Measurements from ENCODE around the gene PORCN.

PORCN gene

GRCh38 chrX:48508400-48509244 lies at the start of gene PORCN:
Gene PORCN (plus strand): TSS chrX:48508992. CDS start chrX:48509821, 829 bp downstream.
- DNase-seq = peak in 57 of 58 donors; percentile 1 to 85 (median 60)

GRCh38 chrX:48459483-48459882 lies 49.3 kb upstream of the PORCN start:
- DNase-seq = no peak

- DNase-seq = no peak
Measured at GRCh38 chrX:48460031-48460430, 48.8 kb upstream of the PORCN start.

- no peak for DNase-seq
Measured at GRCh38 chrX:48460606-48461005, 48.2 kb upstream of the PORCN start.

GRCh38 chrX:48461830-48462229 lies 47.0 kb upstream of the PORCN start:
- no peak for DNase-seq

- DNase-seq = no peak
Measured at GRCh38 chrX:48465336-48465933, 43.4 kb upstream of the PORCN start.

GRCh38 chrX:48466696-48467095 lies 42.1 kb upstream of the PORCN start:
- no peak for DNase-seq

- no peak for DNase-seq
Measured at GRCh38 chrX:48467281-48467761, 41.5 kb upstream of the PORCN start.

GRCh38 chrX:48468247-48468671 lies 40.5 kb upstream of the PORCN start:
- no peak for DNase-seq

GRCh38 chrX:48468693-48469691 lies 39.8 kb upstream of the PORCN start:
- no peak for DNase-seq

- DNase-seq = no peak
Measured at GRCh38 chrX:48470110-48470832, 38.5 kb upstream of the PORCN start, which contains the start of gene SLC38A5. Gene SLC38A5 (minus strand): TSS chrX:48470260. CDS start chrX:48467924, 2,336 bp downstream.

GRCh38 chrX:48470833-48471118 lies 38.0 kb upstream of the PORCN start:
- no peak for DNase-seq

- no peak for DNase-seq
Measured at GRCh38 chrX:48471504-48471903, 37.3 kb upstream of the PORCN start.

- no peak for DNase-seq
Measured at GRCh38 chrX:48472225-48472624, 36.6 kb upstream of the PORCN start.

- no peak for DNase-seq
Measured at GRCh38 chrX:48472851-48473703, 35.7 kb upstream of the PORCN start.

GRCh38 chrX:48473704-48473990 lies 35.1 kb upstream of the PORCN start:
- DNase-seq = no peak

GRCh38 chrX:48474127-48474526 lies 34.7 kb upstream of the PORCN start:
- no peak for DNase-seq

- DNase-seq = no peak
Measured at GRCh38 chrX:48474581-48474980, 34.2 kb upstream of the PORCN start.

GRCh38 chrX:48475296-48475695 lies 33.5 kb upstream of the PORCN start:
- no peak for DNase-seq
